Breast epithelium (tissue), 3 donors: ENCODE data around the gene LMBR1.

ENCODE experiments used
- CTCF ChIP-seq, 3 donors: fragments of 450-650 bp; IDR thresholded peaks; one replicate each; pipeline ENCODE4 v1.5.1; 2016 to 2017; ENCODE audit warnings: antibody characterized with exemption in 3 of 3, mild to moderate bottlenecking in 3 of 3, moderate library complexity in 3 of 3
- POLR2A ChIP-seq: fragments of 450-650 bp; IDR thresholded peaks from one replicate; pipeline ENCODE4 v1.6.1; 2016; ENCODE audit warnings: antibody characterized with exemption, mild to moderate bottlenecking, moderate library complexity
- POLR2AphosphoS5 ChIP-seq, 3 donors: sonication (generic); formaldehyde crosslinking; IDR thresholded peaks; one replicate each; pipeline ENCODE4 v1.6.1; 2017; ENCODE audit warnings: antibody characterized with exemption in 3 of 3

DNA sequence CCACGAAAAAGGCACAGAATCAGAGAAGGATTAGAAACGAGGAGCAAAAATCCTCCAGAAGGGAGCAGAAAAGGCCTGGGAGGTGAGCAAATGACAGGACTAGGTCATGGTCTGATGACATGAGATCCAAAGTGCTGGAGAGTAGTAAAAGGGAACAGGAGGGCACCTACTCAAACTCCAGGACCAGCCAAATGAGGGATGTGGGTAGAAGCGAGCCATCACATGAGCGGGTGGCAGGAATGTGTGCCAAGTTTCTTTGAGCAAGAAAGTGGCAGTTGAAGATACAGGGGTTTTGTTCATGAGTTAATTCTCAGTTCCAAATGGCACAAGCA, 139.8 kb downstream of the LMBR1 start:
- TF ChIP-seq CTCF (IDR thresholded peaks at IDR 0.05), result no peak
- TF ChIP-seq POLR2A, result no peak
- no peak for TF ChIP-seq POLR2AphosphoS5 (IDR thresholded peaks at IDR 0.05)
